ENCODE results near the gene CLCN1. TPM values are rescaled to one million over a fixed set of nuclear protein-coding genes. Genes with fewer than 3 reads are reported as not detected.

The CLCN1 gene
- polyA plus RNA-seq, 3 donors = 0.04 to 0.76 (median 0.11) TPM

DNA sequence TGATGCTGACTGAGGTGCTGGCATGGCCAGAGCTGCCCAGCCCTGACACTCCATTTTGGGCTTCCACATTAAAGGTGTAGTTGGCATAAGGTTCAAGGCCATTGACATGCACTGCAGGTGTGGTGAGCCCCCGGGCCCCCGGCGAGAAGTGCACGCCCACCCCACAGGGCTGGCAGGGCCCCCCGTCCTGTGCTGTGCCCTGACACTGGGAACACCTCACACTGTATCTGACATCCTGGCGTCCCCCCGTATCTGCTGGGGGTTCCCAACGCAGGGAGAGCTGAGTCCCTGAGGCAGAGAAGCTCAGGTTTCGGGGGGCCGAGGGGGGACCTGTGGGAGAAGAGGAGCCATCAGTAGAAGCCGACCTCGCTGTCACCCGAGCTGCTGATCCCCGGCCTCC is 82.7 kb downstream of the CLCN1 start:
- Mint-ChIP-seq H3K36me3 (peaks cover 18 to 38% of the 10 kb centered on the region in 2 donors), H3K9me3 (no peaks in the 10 kb centered on the region), H3K4me3 (no peak overlapping the region), H3K27me3 (ENCODE audit: low read depth in 3 of 3) (no peaks in the 10 kb centered on the region), H3K27ac (no peak overlapping the region), H3K4me1 (peaks cover 17% of the 10 kb centered on the region)
- no peaks in the 10 kb centered on the region for H3K79me2 ChIP-seq (ENCODE audit: insufficient read depth, low read length)
- H4K20me1 ChIP-seq (ENCODE audit: insufficient read depth, low read length) = peaks cover 17% of the 10 kb centered on the region
- H3K36me3 ChIP-seq (replicated peaks in 1 of 2; ENCODE audit: control insufficient read depth in 1 of 2, insufficient read depth in 2 of 2, low read length in 2 of 2) = no peaks in the 10 kb centered on the region
- no peaks in the 10 kb centered on the region for H3K9me3 ChIP-seq (replicated peaks in 1 of 2; ENCODE audit: control insufficient read depth in 1 of 2, insufficient read depth in 1 of 2, low read length in 2 of 2)
- intact Hi-C loops (cut with micrococcal nuclease) = no loop called here
- H3K4me1 ChIP-seq (ENCODE audit: control insufficient read depth in 1 of 2, insufficient read depth in 2 of 2, low read length in 2 of 2) = peaks cover 6 to 12% of the 10 kb centered on the region in 2 donors
- no peak overlapping the region for H3K4me2 ChIP-seq (replicated peaks; ENCODE audit: extremely low read depth, low read length, poor library complexity, severe bottlenecking)
- no peak overlapping the region for H3K9ac ChIP-seq (ENCODE audit: insufficient read depth, low read length, poor library complexity, severe bottlenecking)
- WGBS (ENCODE audit: insufficient coverage) = 96% methylated on average over 8 of the region's 14 CpGs
- no peak for DNase-seq
- no peak overlapping the region for H3K27ac ChIP-seq (ENCODE audit: low read depth in 1 of 2, low read length in 2 of 2)
- no peaks in the 10 kb centered on the region for H3K27me3 ChIP-seq (ENCODE audit: control insufficient read depth in 2 of 2, insufficient read depth in 2 of 2, low read length in 2 of 2)
- H2AFZ ChIP-seq (ENCODE audit: insufficient read depth, low read depth, low read length, poor library complexity, severe bottlenecking) = no peak overlapping the region
- no peak overlapping the region for H3K4me3 ChIP-seq (replicated peaks in 1 of 3; ENCODE audit: low read depth in 2 of 3, low read length in 3 of 3)
- TF ChIP-seq, protein P1, sequence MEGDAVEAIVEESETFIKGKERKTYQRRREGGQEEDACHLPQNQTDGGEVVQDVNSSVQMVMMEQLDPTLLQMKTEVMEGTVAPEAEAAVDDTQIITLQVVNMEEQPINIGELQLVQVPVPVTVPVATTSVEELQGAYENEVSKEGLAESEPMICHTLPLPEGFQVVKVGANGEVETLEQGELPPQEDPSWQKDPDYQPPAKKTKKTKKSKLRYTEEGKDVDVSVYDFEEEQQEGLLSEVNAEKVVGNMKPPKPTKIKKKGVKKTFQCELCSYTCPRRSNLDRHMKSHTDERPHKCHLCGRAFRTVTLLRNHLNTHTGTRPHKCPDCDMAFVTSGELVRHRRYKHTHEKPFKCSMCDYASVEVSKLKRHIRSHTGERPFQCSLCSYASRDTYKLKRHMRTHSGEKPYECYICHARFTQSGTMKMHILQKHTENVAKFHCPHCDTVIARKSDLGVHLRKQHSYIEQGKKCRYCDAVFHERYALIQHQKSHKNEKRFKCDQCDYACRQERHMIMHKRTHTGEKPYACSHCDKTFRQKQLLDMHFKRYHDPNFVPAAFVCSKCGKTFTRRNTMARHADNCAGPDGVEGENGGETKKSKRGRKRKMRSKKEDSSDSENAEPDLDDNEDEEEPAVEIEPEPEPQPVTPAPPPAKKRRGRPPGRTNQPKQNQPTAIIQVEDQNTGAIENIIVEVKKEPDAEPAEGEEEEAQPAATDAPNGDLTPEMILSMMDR (IDR thresholded peaks at IDR 0.05) = no peak

DNA sequence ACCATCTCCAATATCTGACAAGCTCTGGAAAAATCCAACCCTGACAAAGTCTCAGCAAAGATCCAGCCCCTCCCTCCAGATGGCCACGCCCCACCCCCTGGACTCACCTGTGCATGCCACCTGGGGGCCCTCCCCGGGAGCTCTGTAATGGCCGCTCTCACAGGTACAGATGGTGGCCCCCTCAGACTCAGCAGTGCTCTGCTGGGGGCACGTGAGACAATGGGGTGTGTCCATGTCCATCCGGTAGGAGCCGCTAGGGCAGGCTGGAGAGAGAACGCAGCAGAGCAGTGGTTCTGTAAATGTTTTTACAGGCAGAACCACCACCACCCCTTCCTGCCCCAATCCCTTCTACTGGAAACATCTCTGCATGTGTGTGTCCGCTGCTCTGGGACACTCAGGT is 83.2 kb downstream of the CLCN1 start:
- H3K9me3 Mint-ChIP-seq = no peaks in the 10 kb centered on the region
- TF ChIP-seq, protein P1 (IDR thresholded peaks at IDR 0.05) = no peak
- Histone ChIP-seq H3K9me3 (replicated peaks in 1 of 2; ENCODE audit: control insufficient read depth in 1 of 2, insufficient read depth in 1 of 2, low read length in 2 of 2) (no peaks in the 10 kb centered on the region), H4K20me1 (ENCODE audit: insufficient read depth, low read length) (peaks cover 12% of the 10 kb centered on the region), H3K27me3 (ENCODE audit: control insufficient read depth in 2 of 2, insufficient read depth in 2 of 2, low read length in 2 of 2) (no peaks in the 10 kb centered on the region), H3K4me2 (replicated peaks; ENCODE audit: extremely low read depth, low read length, poor library complexity, severe bottlenecking) (no peak overlapping the region), H3K4me3 (replicated peaks in 1 of 3; ENCODE audit: low read depth in 2 of 3, low read length in 3 of 3) (no peak overlapping the region), H3K79me2 (ENCODE audit: insufficient read depth, low read length) (no peaks in the 10 kb centered on the region), H3K27ac (ENCODE audit: low read depth in 1 of 2, low read length in 2 of 2) (no peak overlapping the region), H2AFZ (ENCODE audit: insufficient read depth, low read depth, low read length, poor library complexity, severe bottlenecking) (no peak overlapping the region), H3K4me1 (ENCODE audit: control insufficient read depth in 1 of 2, insufficient read depth in 2 of 2, low read length in 2 of 2) (peaks cover 5 to 12% of the 10 kb centered on the region in 2 donors), H3K9ac (ENCODE audit: insufficient read depth, low read length, poor library complexity, severe bottlenecking) (no peak overlapping the region), H3K36me3 (replicated peaks in 1 of 2; ENCODE audit: control insufficient read depth in 1 of 2, insufficient read depth in 2 of 2, low read length in 2 of 2) (no peaks in the 10 kb centered on the region)
- no peak overlapping the region for H3K4me3 Mint-ChIP-seq
- intact Hi-C loops (cut with micrococcal nuclease) = no loop called here
- H3K27ac Mint-ChIP-seq = no peak overlapping the region
- H3K27me3 Mint-ChIP-seq (ENCODE audit: low read depth in 3 of 3) = no peaks in the 10 kb centered on the region
- no peak for DNase-seq
- H3K4me1 Mint-ChIP-seq = peaks cover 12% of the 10 kb centered on the region
- peaks cover 18 to 38% of the 10 kb centered on the region in 2 donors for H3K36me3 Mint-ChIP-seq
- WGBS (ENCODE audit: insufficient coverage) = 98% methylated on average over 6 of the region's 8 CpGs
